NOMO-1 treated with dmso at 0.1 percent for 144 hours (cell line): Measurements from ENCODE around the gene PRKN.

ENCODE experiments used
- DNase-seq: peaks from one replicate; lab custom pipeline; 2025; ENCODE audit not compliant: unreplicated experiment; lab: John Stamatoyannopoulos, UW

Gene PRKN

DNA sequence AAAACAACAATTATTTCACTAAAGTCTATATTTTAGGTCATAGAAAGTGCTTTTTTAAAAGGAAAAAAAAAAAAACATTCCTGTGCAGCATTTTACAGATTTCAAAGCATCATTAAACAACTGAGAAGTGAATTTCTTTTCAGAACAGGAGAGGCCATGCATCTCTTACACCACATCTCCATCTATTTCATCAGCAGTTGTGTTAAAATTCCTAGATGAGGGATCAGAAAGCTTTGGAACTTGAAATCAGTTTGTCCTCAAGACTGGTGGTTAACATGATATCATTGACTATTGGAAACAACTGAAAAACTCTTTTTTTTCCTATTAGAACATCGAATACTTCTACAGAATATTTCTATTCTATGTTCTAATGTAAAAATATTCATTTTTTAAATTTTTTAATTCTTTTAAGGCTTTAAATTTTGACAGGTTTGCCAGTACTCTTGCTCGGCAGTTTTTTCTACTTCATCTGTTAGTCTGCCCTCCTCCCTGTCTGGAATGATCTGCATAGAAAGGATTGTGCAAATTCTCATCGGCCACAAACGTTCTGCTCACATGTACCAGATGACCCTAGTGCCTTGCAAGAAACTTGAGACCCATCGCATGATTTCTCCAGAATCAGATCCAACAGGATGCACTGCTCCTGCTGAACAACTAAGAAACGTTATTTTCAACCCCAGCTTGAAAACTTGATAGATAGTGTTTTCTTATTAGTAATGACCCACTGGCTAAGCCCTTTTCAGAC, 1042.7 kb downstream of the PRKN start:
- DNase-seq, result no peak

- no peak for DNase-seq
Observed at GRCh38 chr6:161683400-161683799, 1044.2 kb downstream of the PRKN start.

GRCh38 chr6:161682982-161683381, 1044.6 kb downstream of the PRKN start:
- DNase-seq, result no peak

GRCh38 chr6:161679980-161680538, 1047.5 kb downstream of the PRKN start:
- DNase-seq, result no peak

GRCh38 chr6:161677188-161677587, 1050.4 kb downstream of the PRKN start:
- DNase-seq, result no peak

DNA sequence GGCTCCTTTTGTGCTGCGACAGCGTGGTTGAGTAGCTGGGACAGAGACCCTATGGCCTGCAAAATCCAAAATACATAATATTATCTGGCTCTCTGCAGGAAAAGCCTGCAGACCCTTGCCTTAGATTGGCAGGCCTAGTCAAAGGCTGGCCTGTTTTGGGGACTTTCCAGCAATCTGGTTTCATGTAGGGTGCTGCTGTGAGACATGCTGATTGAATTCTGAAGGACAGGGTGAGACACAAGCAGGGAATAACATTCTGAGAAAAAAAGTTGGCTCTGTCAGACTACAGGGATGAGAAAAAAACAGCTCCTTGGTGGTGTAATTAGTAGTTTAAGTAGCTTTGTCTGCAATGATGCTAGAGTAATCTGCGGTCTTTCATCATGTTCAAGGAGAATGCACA, 1051.0 kb downstream of the PRKN start:
- DNase-seq, result no peak

DNA sequence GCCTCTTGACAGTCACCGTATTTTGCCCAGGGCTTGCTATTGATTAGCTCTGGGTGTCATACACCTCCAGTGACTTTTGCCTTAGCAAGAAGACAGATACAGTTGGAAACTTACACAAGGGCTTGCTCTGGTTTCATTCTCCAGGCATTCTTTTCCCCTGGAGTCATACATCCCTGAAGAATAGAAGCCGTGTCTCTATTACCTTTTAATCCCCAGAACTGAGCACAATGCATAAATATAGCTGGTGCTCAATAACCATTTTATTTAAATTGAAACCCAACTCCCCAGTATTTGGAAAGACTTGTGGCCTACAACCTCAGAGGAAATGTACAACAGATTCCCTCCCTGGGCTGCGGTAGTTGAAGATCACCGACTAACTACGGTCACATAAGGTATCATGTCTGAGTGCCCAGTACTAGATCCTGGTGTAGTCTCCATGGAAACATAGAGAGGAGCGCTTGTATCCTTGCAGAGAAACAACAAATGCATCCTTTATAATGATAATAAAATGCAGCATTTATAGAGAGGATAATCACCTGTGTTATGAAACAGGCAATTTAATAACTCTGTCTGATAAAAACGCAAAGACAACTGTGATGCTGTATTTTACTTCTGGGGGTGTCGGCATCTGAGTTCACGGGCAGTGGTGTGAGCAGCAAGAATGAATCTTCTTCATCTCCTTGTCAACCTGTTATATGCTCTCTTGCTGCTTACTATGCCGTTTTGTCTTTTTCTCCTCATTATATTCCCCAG, 1052.5 kb downstream of the PRKN start:
- DNase-seq, result no peak

- DNase-seq, result no peak
Observed at GRCh38 chr6:161673026-161673425, 1054.5 kb downstream of the PRKN start.

- DNase-seq, result no peak
Observed at GRCh38 chr6:161671117-161671516, 1056.4 kb downstream of the PRKN start.

DNA sequence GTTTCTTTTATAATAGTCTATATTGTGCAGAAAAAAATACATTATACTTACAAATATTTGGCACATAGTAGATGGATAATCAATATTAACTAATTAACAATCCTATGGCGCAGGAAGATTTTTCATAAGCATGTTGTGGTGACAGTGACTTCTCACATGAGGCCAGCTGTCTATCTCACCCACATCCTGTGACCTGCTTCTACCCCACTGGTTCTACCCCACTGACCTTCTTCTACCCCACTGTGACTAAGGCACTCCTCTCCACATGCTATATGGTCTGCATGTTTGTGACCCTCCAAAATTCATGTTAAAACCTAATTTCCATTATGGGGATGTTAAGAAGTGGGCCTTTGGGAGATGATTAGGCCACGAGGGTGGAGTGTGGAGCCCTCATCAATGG, 1058.9 kb downstream of the PRKN start:
- no peak for DNase-seq

DNA sequence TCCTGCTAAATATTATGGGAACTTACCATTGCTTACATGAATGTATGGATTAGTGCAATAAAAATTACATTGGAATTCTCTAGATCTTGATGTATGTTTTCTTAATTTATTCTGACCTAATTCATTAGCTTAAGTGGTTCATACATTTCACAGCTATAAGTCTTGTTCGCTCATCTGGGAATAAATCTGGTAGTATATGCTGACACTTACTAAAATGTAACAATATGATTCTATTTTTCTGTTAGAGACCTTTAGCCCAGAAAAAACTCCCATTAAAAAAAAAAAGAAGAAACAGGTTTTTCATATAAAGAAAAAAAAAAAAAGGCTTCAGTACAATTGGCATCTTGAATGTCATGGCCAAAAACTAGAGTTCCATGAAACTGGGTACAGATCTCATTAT, 1059.6 kb downstream of the PRKN start:
- no peak for DNase-seq

GRCh38 chr6:161663682-161664081, 1063.9 kb downstream of the PRKN start:
- DNase-seq, result no peak

GRCh38 chr6:161660666-161661571, 1066.6 kb downstream of the PRKN start:
- DNase-seq, result no peak

DNA sequence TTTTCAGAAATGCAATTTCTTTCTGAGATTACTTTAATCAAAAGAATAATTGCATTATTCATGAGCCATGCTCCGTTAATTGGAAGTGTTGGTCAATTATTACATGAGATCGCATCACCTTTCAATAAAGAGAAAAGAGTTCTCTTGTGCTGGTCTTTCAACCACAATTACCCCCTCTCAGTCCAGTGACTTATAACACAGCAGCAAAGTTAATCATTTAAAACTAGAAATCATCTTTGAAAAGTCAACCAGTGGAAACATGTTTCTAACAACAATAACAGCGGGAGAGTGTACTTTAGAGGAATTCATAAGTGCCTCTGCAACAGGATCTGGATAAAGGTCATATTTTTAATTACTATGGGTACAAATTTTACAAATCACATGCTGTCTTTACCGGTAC, 1069.4 kb downstream of the PRKN start:
- no peak for DNase-seq

- no peak for DNase-seq
Observed at GRCh38 chr6:161654209-161654608, 1073.4 kb downstream of the PRKN start.

- DNase-seq, result no peak
Observed at GRCh38 chr6:161651949-161652348, 1075.6 kb downstream of the PRKN start.

- DNase-seq, result no peak
Observed at GRCh38 chr6:161649841-161650240, 1077.7 kb downstream of the PRKN start.

DNA sequence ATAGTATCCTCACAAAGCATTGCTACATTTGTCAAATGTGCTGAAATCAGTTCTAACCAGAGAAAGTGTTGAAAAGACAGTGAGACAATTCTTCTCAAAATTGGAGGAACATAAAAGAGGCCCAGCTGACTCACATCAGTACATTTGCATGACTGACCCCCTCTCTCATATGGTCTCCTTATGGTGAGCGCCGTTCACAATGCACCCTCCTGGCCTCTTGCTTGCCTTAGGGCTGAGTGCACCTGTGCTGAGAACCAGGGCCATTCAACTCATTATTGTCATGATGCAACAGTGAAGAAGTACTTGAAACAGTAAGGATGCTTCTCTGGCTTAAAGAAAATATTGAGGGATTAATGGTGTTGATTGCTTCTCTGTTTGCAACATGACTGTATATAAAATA, 1078.5 kb downstream of the PRKN start:
- no peak for DNase-seq

DNA sequence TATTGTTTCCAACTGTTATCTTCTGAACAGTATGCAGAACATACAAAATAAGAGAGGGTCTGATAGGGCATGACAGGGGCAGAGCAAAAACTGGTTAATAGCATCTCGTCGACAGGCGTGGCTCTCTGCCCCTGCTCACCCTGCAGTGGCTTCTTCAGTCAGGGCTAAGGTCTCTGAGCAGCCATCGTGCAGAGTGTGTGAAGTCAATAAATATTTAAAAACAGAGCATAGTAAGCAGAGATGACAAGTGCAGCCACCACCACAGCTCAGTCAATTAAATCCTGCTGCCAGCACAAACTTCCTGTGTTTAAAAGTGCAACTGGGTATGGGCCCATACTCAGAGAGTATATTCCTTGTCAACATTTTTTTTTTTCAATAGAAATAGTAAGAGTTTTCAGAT, 1080.3 kb downstream of the PRKN start:
- DNase-seq, result no peak

GRCh38 chr6:161644521-161644920, 1083.0 kb downstream of the PRKN start:
- no peak for DNase-seq

- DNase-seq, result no peak
Observed at GRCh38 chr6:161641175-161641574, 1086.4 kb downstream of the PRKN start.
